Caco-2 (cell line): Measurements from ENCODE around the gene NTN1. TPM values are rescaled to one million over a fixed set of nuclear protein-coding genes. Genes with fewer than 3 reads are reported as not detected.
"Not testable (repeated sequence)": the region's sequence is repeated elsewhere in the genome, so short reads cannot be mapped to it uniquely, and the experiment has no call there.

Source experiments
- BruUV-seq: library from RNA; stranded (reverse); fragments of 400-500 nt; replicated peaks from 2 replicates; lab custom pipeline; 2021; lab: Mats Ljungman, UMichigan
- CTCF ChIA-PET: fragments of 300-600 bp; sonication (Branson Sonifier 250); formaldehyde crosslinking; loops from one replicate; lab custom pipeline; 2022; ENCODE audit warnings: antibody characterized with exemption; lab: Charles Lee
- POLR2A ChIA-PET: fragments of 300-600 bp; sonication (Branson Sonifier 250); formaldehyde crosslinking; loops from one replicate; lab custom pipeline; 2022; ENCODE audit warnings: antibody characterized with exemption; lab: Charles Lee
- DNase-seq, 2 experiments: peaks; one replicate each; pipeline versions ENCODE4 v3.0.0 to v3.0.0-alpha.2; 2020 to 2022
- H3K27me3 ChIP-seq: replicated peaks from 2 replicates; pipeline ENCODE4 v1.6.0; 2011; ENCODE audit warnings: low read length; ENCODE audit not compliant: control insufficient read depth, insufficient read depth
- H3K36me3 ChIP-seq: 2 replicates; pipeline ENCODE4 v1.5.1; 2011; ENCODE audit warnings: low read length; ENCODE audit not compliant: control insufficient read depth, insufficient read depth
- H3K4me1 ChIP-seq: fragments of 250-450 bp; sonication (Bioruptor Pico); 2 replicates; pipeline ENCODE4 v1.5.1; 2020; ENCODE audit warnings: mild to moderate bottlenecking
- H3K4me3 ChIP-seq: 2 replicates; pipeline ENCODE4 v1.5.1; 2011; ENCODE audit warnings: low read depth, mild to moderate bottlenecking, control low read depth, low read length
- H3K9me3 ChIP-seq: fragments of 250-450 bp; sonication (Bioruptor Pico); 2 replicates; pipeline ENCODE4 v1.5.1; 2020; ENCODE audit warnings: mild to moderate bottlenecking, moderate library complexity
- H3K27ac Mint-ChIP-seq: one replicate; pipeline ENCODE4 v1.8.0; 2022; ENCODE audit warnings: mixed read lengths; ENCODE audit not compliant: unreplicated experiment
- H3K27me3 Mint-ChIP-seq: one replicate; pipeline ENCODE4 v1.8.0; 2022; ENCODE audit warnings: mixed read lengths; ENCODE audit not compliant: insufficient read depth, unreplicated experiment
- H3K36me3 Mint-ChIP-seq: one replicate; pipeline ENCODE4 v1.8.0; 2022; ENCODE audit warnings: mild to moderate bottlenecking, mixed read lengths; ENCODE audit not compliant: insufficient read depth, unreplicated experiment
- H3K4me1 Mint-ChIP-seq: one replicate; pipeline ENCODE4 v1.8.0; 2022; ENCODE audit warnings: low read depth, mixed read lengths; ENCODE audit not compliant: unreplicated experiment
- H3K4me3 Mint-ChIP-seq: one replicate; pipeline ENCODE4 v1.8.0; 2022; ENCODE audit warnings: mild to moderate bottlenecking, moderate library complexity, mixed read lengths; ENCODE audit not compliant: unreplicated experiment
- H3K9me3 Mint-ChIP-seq: one replicate; pipeline ENCODE4 v1.8.0; 2022; ENCODE audit warnings: mixed read lengths; ENCODE audit not compliant: unreplicated experiment
- intact Hi-C: fragments of 100-400 bp; cut with micrococcal nuclease; formaldehyde crosslinking; loops from one replicate; pipeline ENCODE4 v1.10.0; 2022; ENCODE audit not compliant: unreplicated experiment
- total RNA-seq: library from RNA; stranded (reverse); gene quantifications from 2 replicates; pipeline ENCODE4 v1.2.3, GENCODE V29; 2022
- TF ChIP-seq, protein P1 (sequence below), 2 experiments: fragments of 200-600 bp in 1 of 2; IDR thresholded peaks; 1 replicate in 1 of 2; 2 replicates in 1 of 2; pipeline versions ENCODE4 v1.5.1 to v1.8.0; 2011 to 2022; ENCODE audit warnings: antibody characterized with exemption in 1 of 2, control low read depth in 1 of 2, inconsistent platforms in 1 of 2, low read depth in 1 of 2, low read length in 1 of 2, mild to moderate bottlenecking in 1 of 2, moderate library complexity in 1 of 2; ENCODE audit not compliant: insufficient read depth in 1 of 2, severe bottlenecking in 1 of 2, unreplicated experiment in 1 of 2

NTN1 gene
- total RNA-seq, 1 experiment from 2014 or later = 0.88 TPM

DNA sequence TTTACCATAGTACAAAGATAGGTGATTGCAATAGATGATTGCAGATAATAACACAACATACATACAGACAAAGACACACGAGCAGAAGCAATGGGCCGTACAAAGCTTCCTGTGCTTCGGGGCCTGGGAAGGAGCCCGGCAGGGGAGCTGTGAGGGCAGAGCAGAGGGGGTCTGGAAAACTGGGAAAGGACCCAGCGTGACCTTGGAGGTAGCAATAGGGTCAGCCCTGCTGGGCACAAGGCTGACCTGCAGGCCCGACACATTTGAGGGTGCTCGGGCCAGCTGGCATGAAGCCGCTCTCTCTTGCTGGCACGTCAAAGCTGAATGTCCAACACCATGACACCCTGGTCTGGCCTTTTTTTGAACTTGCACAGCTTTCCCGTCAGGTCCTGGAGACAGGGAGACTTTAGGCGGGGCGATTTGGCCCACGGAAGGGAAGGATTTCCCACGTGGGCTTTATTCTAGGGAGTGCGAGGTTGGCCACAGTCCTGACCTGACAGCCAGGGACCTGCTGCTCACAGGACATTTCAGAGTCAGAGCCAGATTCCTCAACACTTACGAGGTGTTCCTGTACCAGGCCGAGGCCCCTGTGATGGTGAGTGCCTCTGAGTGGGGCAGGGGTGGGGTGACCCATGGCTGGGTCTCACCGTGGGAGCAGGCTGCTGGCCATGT is 83.2 kb downstream of the NTN1 start:
- BruUV-seq = no TSS peak
- Mint-ChIP-seq H3K4me3 (no peak overlapping the region), H3K36me3 (no peaks in the 10 kb centered on the region), H3K27me3 (peaks cover 3% of the 10 kb centered on the region), H3K27ac (no peak overlapping the region), H3K4me1 (no peaks in the 10 kb centered on the region), H3K9me3 (no peaks in the 10 kb centered on the region)
- Histone ChIP-seq H3K4me1 (no peaks in the 10 kb centered on the region), H3K9me3 (no peaks in the 10 kb centered on the region), H3K4me3 (no peak overlapping the region), H3K27me3 (no peaks in the 10 kb centered on the region), H3K36me3 (no peaks in the 10 kb centered on the region)
- TF ChIP-seq, protein P1, sequence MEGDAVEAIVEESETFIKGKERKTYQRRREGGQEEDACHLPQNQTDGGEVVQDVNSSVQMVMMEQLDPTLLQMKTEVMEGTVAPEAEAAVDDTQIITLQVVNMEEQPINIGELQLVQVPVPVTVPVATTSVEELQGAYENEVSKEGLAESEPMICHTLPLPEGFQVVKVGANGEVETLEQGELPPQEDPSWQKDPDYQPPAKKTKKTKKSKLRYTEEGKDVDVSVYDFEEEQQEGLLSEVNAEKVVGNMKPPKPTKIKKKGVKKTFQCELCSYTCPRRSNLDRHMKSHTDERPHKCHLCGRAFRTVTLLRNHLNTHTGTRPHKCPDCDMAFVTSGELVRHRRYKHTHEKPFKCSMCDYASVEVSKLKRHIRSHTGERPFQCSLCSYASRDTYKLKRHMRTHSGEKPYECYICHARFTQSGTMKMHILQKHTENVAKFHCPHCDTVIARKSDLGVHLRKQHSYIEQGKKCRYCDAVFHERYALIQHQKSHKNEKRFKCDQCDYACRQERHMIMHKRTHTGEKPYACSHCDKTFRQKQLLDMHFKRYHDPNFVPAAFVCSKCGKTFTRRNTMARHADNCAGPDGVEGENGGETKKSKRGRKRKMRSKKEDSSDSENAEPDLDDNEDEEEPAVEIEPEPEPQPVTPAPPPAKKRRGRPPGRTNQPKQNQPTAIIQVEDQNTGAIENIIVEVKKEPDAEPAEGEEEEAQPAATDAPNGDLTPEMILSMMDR (IDR thresholded peaks at IDR 0.05; ENCODE audit: insufficient read depth in 1 of 2, low read depth in 1 of 2, low read length in 1 of 2, severe bottlenecking in 1 of 2, unreplicated experiment in 1 of 2) = no peak
- no peak for DNase-seq
- ChIA-PET CTCF (no interaction called here), POLR2A (no interaction called here)
- intact Hi-C loops = no loop called here

DNA sequence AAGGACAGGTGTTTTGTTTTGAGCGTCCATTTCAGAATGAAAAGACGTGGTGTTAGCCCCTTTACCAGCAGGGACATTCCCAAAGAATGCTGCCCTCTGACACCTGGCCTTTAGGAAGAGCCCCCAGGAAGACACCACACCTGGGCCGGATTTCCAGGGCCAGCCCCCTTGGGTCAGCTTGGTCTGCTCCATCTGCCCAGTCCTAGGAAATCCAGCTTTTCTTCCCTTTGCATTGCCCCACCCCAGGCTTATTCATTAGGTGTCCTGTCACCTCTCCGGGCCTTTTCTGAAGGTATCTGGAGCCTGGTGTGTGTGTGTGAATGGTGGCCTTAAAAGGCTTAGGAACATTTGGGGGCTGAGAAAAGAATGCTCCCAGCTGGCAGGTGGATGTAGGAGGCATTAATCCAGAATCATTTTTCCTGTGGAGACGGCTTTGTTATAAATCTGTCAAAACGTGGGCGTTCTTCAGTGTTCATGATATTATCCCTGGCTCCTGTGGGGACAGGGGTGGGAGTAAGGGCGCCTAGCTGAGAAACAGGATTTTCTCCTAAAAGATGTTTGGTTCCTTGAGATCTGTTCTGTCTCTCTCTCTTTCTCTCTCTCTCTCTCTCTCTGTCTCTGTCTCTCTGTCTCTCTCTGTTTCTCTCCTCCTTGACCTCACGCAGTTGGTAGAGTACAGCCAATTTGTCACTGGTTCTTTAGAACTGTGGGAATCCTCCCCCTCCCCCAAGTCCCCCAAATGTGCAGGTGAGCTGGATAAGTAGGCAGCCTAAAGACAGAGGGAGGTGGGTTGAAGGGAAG is 84.0 kb downstream of the NTN1 start:
- BruUV-seq = no TSS peak
- Mint-ChIP-seq H3K9me3 (no peaks in the 10 kb centered on the region), H3K27ac (no peak overlapping the region), H3K27me3 (peaks cover 2% of the 10 kb centered on the region), H3K4me1 (no peaks in the 10 kb centered on the region), H3K4me3 (no peak overlapping the region), H3K36me3 (no peaks in the 10 kb centered on the region)
- no peaks in the 10 kb centered on the region for H3K36me3 ChIP-seq
- H3K4me1 ChIP-seq = no peaks in the 10 kb centered on the region
- H3K9me3 ChIP-seq = no peaks in the 10 kb centered on the region
- TF ChIP-seq, protein P1 (IDR thresholded peaks at IDR 0.05; ENCODE audit: insufficient read depth in 1 of 2, low read depth in 1 of 2, low read length in 1 of 2, severe bottlenecking in 1 of 2, unreplicated experiment in 1 of 2) = no peak
- H3K27me3 ChIP-seq = no peaks in the 10 kb centered on the region
- DNase-seq = no peak
- ChIA-PET CTCF (no interaction called here), POLR2A (no interaction called here)
- no peak overlapping the region for H3K4me3 ChIP-seq
- intact Hi-C loops = no loop called here

DNA sequence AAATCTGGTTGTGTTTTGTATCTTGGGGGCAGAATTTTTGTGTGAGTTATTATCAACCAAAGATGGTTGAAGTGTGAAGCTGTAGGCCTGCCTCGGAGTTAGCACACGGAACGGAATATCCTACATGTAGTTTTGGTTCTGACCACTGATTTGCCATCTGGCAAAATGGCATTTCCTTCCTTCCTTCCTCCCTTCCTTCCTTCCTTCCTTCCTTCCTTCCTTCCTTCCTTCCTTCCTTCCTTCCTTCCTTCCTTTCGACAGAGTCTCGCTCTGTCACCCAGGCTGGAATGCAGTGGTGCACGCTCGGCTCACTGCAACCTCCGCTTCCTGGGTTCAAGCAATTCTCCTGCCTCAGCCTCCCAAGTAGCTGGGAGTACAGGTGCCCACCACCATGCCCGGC is 85.0 kb downstream of the NTN1 start:
- DNase-seq, H3K4me1 ChIP-seq, H3K9me3 ChIP-seq, H3K27me3 ChIP-seq, H3K4me3 ChIP-seq, H3K9me3 Mint-ChIP-seq, H3K36me3 ChIP-seq, H3K27me3 Mint-ChIP-seq, H3K4me1 Mint-ChIP-seq, POLR2A ChIA-PET, H3K27ac Mint-ChIP-seq, H3K4me3 Mint-ChIP-seq, intact Hi-C loops, BruUV-seq, H3K36me3 Mint-ChIP-seq, CTCF ChIA-PET: not testable (repeated sequence)
